Astrocyte (in vitro differentiated cells and primary cell): ENCODE measurements around the gene TRAF3IP1. TPM values are rescaled to one million over a fixed set of nuclear protein-coding genes. Genes with fewer than 3 reads are reported as not detected.

Experiments
- DNase-seq: peaks from one replicate; pipeline ENCODE4 v3.0.0-alpha.2; 2010; ENCODE audit warnings: low read depth
- FAIRE-seq: peaks from 2 replicates; lab custom pipeline; 2011; peaks lifted over from hg19 to GRCh38; lab: Jason Lieb, UNC
- H2AFZ ChIP-seq: 2 replicates; pipeline ENCODE4 v1.6.0; 2012; ENCODE audit warnings: low read depth, low read length, inconsistent platforms
- H3K27ac ChIP-seq: 2 replicates; pipeline ENCODE4 v1.5.1; 2011; ENCODE audit warnings: low read depth, low read length, inconsistent platforms
- H3K27me3 ChIP-seq: 2 replicates; pipeline ENCODE4 v1.6.0; 2011; ENCODE audit warnings: low read length, inconsistent platforms; ENCODE audit not compliant: insufficient read depth
- H3K36me3 ChIP-seq: 2 replicates; pipeline ENCODE4 v1.5.1; 2011; ENCODE audit warnings: low read length, inconsistent platforms; ENCODE audit not compliant: insufficient read depth
- H3K4me1 ChIP-seq: 2 replicates; pipeline ENCODE4 v1.5.1; 2011; ENCODE audit warnings: low read length, inconsistent platforms; ENCODE audit not compliant: insufficient read depth
- H3K4me2 ChIP-seq: 2 replicates; pipeline ENCODE4 v1.6.0; 2012; ENCODE audit warnings: low read length, inconsistent platforms
- H3K4me3 ChIP-seq: 2 replicates; pipeline ENCODE4 v1.5.1; 2011; ENCODE audit warnings: low read depth, mild to moderate bottlenecking, low read length, inconsistent platforms; ENCODE audit not compliant: insufficient read depth
- H3K79me2 ChIP-seq: 2 replicates; pipeline ENCODE4 v1.6.0; 2012; ENCODE audit warnings: mild to moderate bottlenecking, low read length, inconsistent platforms; ENCODE audit not compliant: insufficient read depth
- H3K9ac ChIP-seq: 2 replicates; pipeline ENCODE4 v1.6.0; 2012; ENCODE audit warnings: mild to moderate bottlenecking, low read length, inconsistent platforms
- H3K9me3 ChIP-seq: 2 replicates; pipeline ENCODE4 v1.5.1; 2012; ENCODE audit warnings: low read depth, mild to moderate bottlenecking, low read length, inconsistent platforms; ENCODE audit not compliant: insufficient read depth
- H4K20me1 ChIP-seq: 2 replicates; pipeline ENCODE4 v1.6.0; 2012; ENCODE audit warnings: low read length, inconsistent platforms; ENCODE audit not compliant: insufficient read depth
- H3K27ac Mint-ChIP-seq: one replicate; pipeline ENCODE4 v1.8.0; 2021; ENCODE audit warnings: mild to moderate bottlenecking, mixed read lengths; ENCODE audit not compliant: unreplicated experiment
- H3K27me3 Mint-ChIP-seq: one replicate; pipeline ENCODE4 v1.8.0; 2021; ENCODE audit warnings: low read depth, mixed read lengths; ENCODE audit not compliant: unreplicated experiment
- H3K36me3 Mint-ChIP-seq: one replicate; pipeline ENCODE4 v1.8.0; 2021; ENCODE audit warnings: low read depth, mixed read lengths; ENCODE audit not compliant: unreplicated experiment
- H3K4me1 Mint-ChIP-seq: one replicate; pipeline ENCODE4 v1.8.0; 2021; ENCODE audit warnings: low read depth, mixed read lengths; ENCODE audit not compliant: unreplicated experiment
- H3K4me3 Mint-ChIP-seq: one replicate; pipeline ENCODE4 v1.8.0; 2021; ENCODE audit warnings: mild to moderate bottlenecking, moderate library complexity, mixed read lengths; ENCODE audit not compliant: unreplicated experiment
- H3K9me3 Mint-ChIP-seq: one replicate; pipeline ENCODE4 v1.8.0; 2021; ENCODE audit warnings: mild to moderate bottlenecking, mixed read lengths; ENCODE audit not compliant: unreplicated experiment
- CTCF ChIP-seq: IDR thresholded peaks from 2 replicates; pipeline ENCODE4 v1.5.1; 2011; ENCODE audit warnings: low read depth, mild to moderate bottlenecking, inconsistent platforms, low read length, moderate library complexity; ENCODE audit not compliant: insufficient read depth
- EZH2 ChIP-seq: IDR thresholded peaks from 2 replicates; pipeline ENCODE4 v1.6.1; 2012; ENCODE audit warnings: mild to moderate bottlenecking, low read length, inconsistent platforms; ENCODE audit not compliant: insufficient read depth
- total RNA-seq: library from RNA; stranded (reverse); gene quantifications from 2 replicates; pipeline ENCODE4 v1.2.1, GENCODE V29; 2021

The TRAF3IP1 gene
- total RNA-seq, 1 donor from 2014 or later, result 19.6 TPM

GRCh38 chr2:238291550-238292281, 28.6 kb upstream of the TRAF3IP1 start:
- Mint-ChIP-seq H3K36me3 (no peaks in the 10 kb centered on the region), H3K27me3 (peaks cover 20% of the 10 kb centered on the region), H3K9me3 (no peaks in the 10 kb centered on the region), H3K4me1 (peaks cover 14% of the 10 kb centered on the region), H3K4me3 (no peak overlapping the region), H3K27ac (no peak overlapping the region)
- peaks cover 3% of the 10 kb centered on the region for H4K20me1 ChIP-seq
- peaks cover 9% of the 10 kb centered on the region for H3K79me2 ChIP-seq
- DNase-seq (no peak), FAIRE-seq (no peak)
- no peak for TF ChIP-seq CTCF
- no peak for TF ChIP-seq EZH2
- H3K4me2 ChIP-seq, result no peak overlapping the region
- H3K4me3 ChIP-seq, result no peak overlapping the region
- H3K27me3 ChIP-seq, result peaks cover under 1% of the 10 kb centered on the region
- H3K36me3 ChIP-seq, result no peaks in the 10 kb centered on the region
- no peak overlapping the region for H3K9ac ChIP-seq
- H3K9me3 ChIP-seq, result no peaks in the 10 kb centered on the region
- H2AFZ ChIP-seq, result no peak overlapping the region
- no peak overlapping the region for H3K27ac ChIP-seq
- H3K4me1 ChIP-seq, result peaks cover 25% of the 10 kb centered on the region

GRCh38 chr2:238294046-238294392, 26.3 kb upstream of the TRAF3IP1 start:
- H4K20me1 ChIP-seq, result no peaks in the 10 kb centered on the region
- no peaks in the 10 kb centered on the region for H3K79me2 ChIP-seq
- H3K4me1 ChIP-seq, result peaks cover 9% of the 10 kb centered on the region
- Mint-ChIP-seq H3K4me1 (peaks cover 7% of the 10 kb centered on the region), H3K36me3 (no peaks in the 10 kb centered on the region), H3K27ac (no peak overlapping the region), H3K27me3 (peaks cover 28% of the 10 kb centered on the region), H3K9me3 (no peaks in the 10 kb centered on the region), H3K4me3 (no peak overlapping the region)
- H3K4me2 ChIP-seq, result no peak overlapping the region
- peaks cover 4% of the 10 kb centered on the region for H3K27me3 ChIP-seq
- H3K9me3 ChIP-seq, result no peaks in the 10 kb centered on the region
- DNase-seq, result no peak
- H3K9ac ChIP-seq, result no peak overlapping the region
- H3K36me3 ChIP-seq, result no peaks in the 10 kb centered on the region
- H3K27ac ChIP-seq, result no peak overlapping the region
- H3K4me3 ChIP-seq, result no peak overlapping the region
- no peak overlapping the region for H2AFZ ChIP-seq
- TF ChIP-seq EZH2, result no peak
- no peak for TF ChIP-seq CTCF
- no peak for FAIRE-seq
